ENCODE measurements around the gene CRADD.

Gene CRADD

GRCh38 chr12:93789767-93790166, 112.6 kb downstream of the CRADD start:
- no peak overlapping the region for H3K4me3 ChIP-seq
- no peak overlapping the region for H3K27ac ChIP-seq
- no peak for DNase-seq
- TF ChIP-seq, protein P1, sequence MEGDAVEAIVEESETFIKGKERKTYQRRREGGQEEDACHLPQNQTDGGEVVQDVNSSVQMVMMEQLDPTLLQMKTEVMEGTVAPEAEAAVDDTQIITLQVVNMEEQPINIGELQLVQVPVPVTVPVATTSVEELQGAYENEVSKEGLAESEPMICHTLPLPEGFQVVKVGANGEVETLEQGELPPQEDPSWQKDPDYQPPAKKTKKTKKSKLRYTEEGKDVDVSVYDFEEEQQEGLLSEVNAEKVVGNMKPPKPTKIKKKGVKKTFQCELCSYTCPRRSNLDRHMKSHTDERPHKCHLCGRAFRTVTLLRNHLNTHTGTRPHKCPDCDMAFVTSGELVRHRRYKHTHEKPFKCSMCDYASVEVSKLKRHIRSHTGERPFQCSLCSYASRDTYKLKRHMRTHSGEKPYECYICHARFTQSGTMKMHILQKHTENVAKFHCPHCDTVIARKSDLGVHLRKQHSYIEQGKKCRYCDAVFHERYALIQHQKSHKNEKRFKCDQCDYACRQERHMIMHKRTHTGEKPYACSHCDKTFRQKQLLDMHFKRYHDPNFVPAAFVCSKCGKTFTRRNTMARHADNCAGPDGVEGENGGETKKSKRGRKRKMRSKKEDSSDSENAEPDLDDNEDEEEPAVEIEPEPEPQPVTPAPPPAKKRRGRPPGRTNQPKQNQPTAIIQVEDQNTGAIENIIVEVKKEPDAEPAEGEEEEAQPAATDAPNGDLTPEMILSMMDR (IDR thresholded peaks at IDR 0.05) = no peak
- peaks cover 0 to 37% (median 13%) of the 10 kb centered on the region in 4 donors for H3K4me1 ChIP-seq
- no peaks in the 10 kb centered on the region for H3K36me3 ChIP-seq
- no peaks in the 10 kb centered on the region for H3K27me3 ChIP-seq
- H3K9me3 ChIP-seq = no peaks in the 10 kb centered on the region
- intact Hi-C loops (cut with DNase I; ENCODE audit: low total_unique reads) = no loop called here

GRCh38 chr12:93790472-93791152, 113.4 kb downstream of the CRADD start:
- no peaks in the 10 kb centered on the region for H3K9me3 ChIP-seq
- H3K27ac ChIP-seq = no peak overlapping the region
- H3K4me1 ChIP-seq = peaks cover 0 to 29% (median 8%) of the 10 kb centered on the region in 4 donors
- TF ChIP-seq, protein P1 (IDR thresholded peaks at IDR 0.05) = no peak
- DNase-seq = no peak
- intact Hi-C loops (cut with DNase I; ENCODE audit: low total_unique reads) = no loop called here
- H3K27me3 ChIP-seq = no peaks in the 10 kb centered on the region
- H3K36me3 ChIP-seq = no peaks in the 10 kb centered on the region
- H3K4me3 ChIP-seq = no peak overlapping the region

DNA sequence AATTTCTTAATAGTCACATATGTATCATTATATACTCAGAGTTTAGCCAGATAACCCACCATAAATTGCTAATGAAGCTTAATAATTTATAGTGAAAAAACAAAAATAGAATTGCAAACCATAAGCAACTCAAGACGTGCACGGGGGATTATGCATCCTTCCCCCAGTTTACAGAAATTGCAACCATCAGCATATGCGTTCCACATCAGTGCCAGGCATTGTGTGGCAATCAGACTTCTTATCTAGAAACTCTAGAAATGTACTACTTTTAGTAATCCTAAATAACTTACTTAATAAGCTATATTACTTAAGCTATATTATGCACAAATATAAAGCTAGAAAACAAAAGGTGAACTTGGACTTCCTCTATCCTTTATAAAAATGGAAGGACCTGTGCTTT, 115.8 kb downstream of the CRADD start:
- no peak for DNase-seq
- Histone ChIP-seq H3K27ac (no peak overlapping the region), H3K27me3 (no peaks in the 10 kb centered on the region), H3K4me3 (no peak overlapping the region), H3K9me3 (no peaks in the 10 kb centered on the region), H3K36me3 (no peaks in the 10 kb centered on the region), H3K4me1 (peaks cover 0 to 5% (median 0%) of the 10 kb centered on the region in 4 donors)
- intact Hi-C loops (cut with DNase I; ENCODE audit: low total_unique reads) = no loop called here
- TF ChIP-seq, protein P1 (IDR thresholded peaks at IDR 0.05) = no peak

DNA sequence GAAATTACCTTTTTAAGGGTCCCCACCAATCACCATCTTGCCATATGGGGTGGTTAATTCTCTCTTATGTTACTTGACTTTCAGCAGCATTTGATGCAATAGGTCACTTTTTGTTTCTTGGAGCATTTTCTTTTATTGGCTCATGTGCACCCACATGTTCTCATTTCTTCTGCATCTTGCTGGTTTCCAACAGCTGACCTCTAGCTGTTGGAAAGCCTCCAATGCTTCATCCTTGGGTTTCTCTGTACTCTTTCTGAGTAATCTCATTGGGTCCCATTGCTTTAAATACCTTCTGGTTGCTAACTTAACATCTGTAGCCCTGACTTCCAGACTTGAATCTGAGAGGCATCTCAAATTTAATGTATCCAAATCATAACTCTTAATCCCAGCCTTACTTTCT, 116.8 kb downstream of the CRADD start:
- DNase-seq = no peak
- intact Hi-C loops (cut with DNase I; ENCODE audit: low total_unique reads) = no loop called here

GRCh38 chr12:93794738-93795137, 117.6 kb downstream of the CRADD start:
- intact Hi-C loops (cut with DNase I; ENCODE audit: low total_unique reads) = no loop called here
- H3K4me1 ChIP-seq = peaks cover 0 to 4% (median 0%) of the 10 kb centered on the region in 4 donors
- DNase-seq = no peak
- no peaks in the 10 kb centered on the region for H3K27me3 ChIP-seq
- no peak overlapping the region for H3K27ac ChIP-seq
- H3K36me3 ChIP-seq = no peaks in the 10 kb centered on the region
- no peaks in the 10 kb centered on the region for H3K9me3 ChIP-seq
- H3K4me3 ChIP-seq = no peak overlapping the region
- TF ChIP-seq, protein P1 (IDR thresholded peaks at IDR 0.05) = no peak

More for the DNA sequence above, 116.8 kb downstream of the CRADD start:
- Histone ChIP-seq H3K36me3 (no peaks in the 10 kb centered on the region), H3K27ac (no peak overlapping the region), H3K4me1 (peaks cover 0 to 5% (median 0%) of the 10 kb centered on the region in 4 donors), H3K4me3 (no peak overlapping the region), H3K27me3 (no peaks in the 10 kb centered on the region), H3K9me3 (no peaks in the 10 kb centered on the region)
- TF ChIP-seq, protein P1 (IDR thresholded peaks at IDR 0.05) = no peak

Measured in tibial artery (tissue), 4 donors.